Loucy (cell line): ENCODE measurements around the gene ADAM22.

Source experiments
- EZH2phosphoT487 ChIP-seq: fragments of 200-600 bp; IDR thresholded peaks from 2 replicates; pipeline ENCODE4 v1.6.1; 2018; ENCODE audit warnings: antibody characterized with exemption, mild to moderate bottlenecking, moderate library complexity, borderline replicate concordance
- TF ChIP-seq, protein P1 (sequence below): fragments of 200-600 bp; sonication (generic); conservative IDR thresholded peaks from 2 replicates; pipeline ENCODE4 v1.5.1; 2014; ENCODE audit warnings: mild to moderate bottlenecking, antibody characterized with exemption, low read length

DNA sequence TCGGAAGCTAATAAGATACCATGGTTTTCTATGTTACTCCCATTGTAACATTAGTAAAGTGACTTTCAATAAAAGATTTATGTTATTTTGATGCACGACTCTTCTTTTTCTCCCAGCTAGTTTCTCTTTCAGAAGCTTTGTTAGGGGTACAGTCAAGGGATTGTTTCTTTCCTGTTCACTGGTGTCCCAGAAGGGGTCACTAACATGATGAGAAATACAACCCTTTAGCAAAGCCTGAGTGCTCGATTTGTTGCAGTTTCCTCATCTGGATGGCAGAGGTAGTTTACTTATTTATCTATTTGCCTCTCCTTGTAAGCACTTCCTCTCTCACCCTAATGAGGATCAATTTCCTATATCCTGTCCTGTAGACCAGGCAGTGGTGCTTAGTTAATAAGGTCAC, 268.7 kb downstream of the ADAM22 start:
- TF ChIP-seq, protein P1, sequence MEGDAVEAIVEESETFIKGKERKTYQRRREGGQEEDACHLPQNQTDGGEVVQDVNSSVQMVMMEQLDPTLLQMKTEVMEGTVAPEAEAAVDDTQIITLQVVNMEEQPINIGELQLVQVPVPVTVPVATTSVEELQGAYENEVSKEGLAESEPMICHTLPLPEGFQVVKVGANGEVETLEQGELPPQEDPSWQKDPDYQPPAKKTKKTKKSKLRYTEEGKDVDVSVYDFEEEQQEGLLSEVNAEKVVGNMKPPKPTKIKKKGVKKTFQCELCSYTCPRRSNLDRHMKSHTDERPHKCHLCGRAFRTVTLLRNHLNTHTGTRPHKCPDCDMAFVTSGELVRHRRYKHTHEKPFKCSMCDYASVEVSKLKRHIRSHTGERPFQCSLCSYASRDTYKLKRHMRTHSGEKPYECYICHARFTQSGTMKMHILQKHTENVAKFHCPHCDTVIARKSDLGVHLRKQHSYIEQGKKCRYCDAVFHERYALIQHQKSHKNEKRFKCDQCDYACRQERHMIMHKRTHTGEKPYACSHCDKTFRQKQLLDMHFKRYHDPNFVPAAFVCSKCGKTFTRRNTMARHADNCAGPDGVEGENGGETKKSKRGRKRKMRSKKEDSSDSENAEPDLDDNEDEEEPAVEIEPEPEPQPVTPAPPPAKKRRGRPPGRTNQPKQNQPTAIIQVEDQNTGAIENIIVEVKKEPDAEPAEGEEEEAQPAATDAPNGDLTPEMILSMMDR: no peak
- TF ChIP-seq EZH2phosphoT487: no peak
